ENCODE measurements around the gene ZNF408.

ZNF408 gene

GRCh38 chr11:46741600-46742484 lies 41.0 kb downstream of the ZNF408 start:
- no peak overlapping the region for H3K4me3 ChIP-seq (ENCODE audit: low read depth, low read length)
- no peak for TF ChIP-seq CTCF (IDR thresholded peaks at IDR 0.05; ENCODE audit: insufficient read depth, low read length, missing control alignments)
- ChIA-PET CTCF (no interaction called here), POLR2A (interaction anchor here (0.6 kb wide), 1 partner anchor 913 kb away, joined by 3 read pairs; no protein-coding TSS in a partner anchor)
- DNase-seq (ENCODE audit: low read depth, low spot score), result no peak

GRCh38 chr11:46743043-46743442 lies 42.2 kb downstream of the ZNF408 start:
- CTCF ChIA-PET, result interaction anchor here (1.7 kb wide), 1 partner anchor 44 kb away, joined by 6 read pairs; no protein-coding TSS in a partner anchor
- POLR2A ChIA-PET, result no interaction called here

GRCh38 chr11:46743693-46744339 lies 43.0 kb downstream of the ZNF408 start:
- ChIA-PET CTCF (interaction anchor here (1.0 to 1.7 kb wide), 2 partner anchors 18 to 43 kb away, joined by 3 to 6 read pairs; no protein-coding TSS in a partner anchor), POLR2A (no interaction called here)
- TF ChIP-seq CTCF (IDR thresholded peaks at IDR 0.05; ENCODE audit: insufficient read depth, low read length, missing control alignments), result no peak
- no peak for DNase-seq (ENCODE audit: low read depth, low spot score)
- no peak overlapping the region for H3K4me3 ChIP-seq (ENCODE audit: low read depth, low read length)

More at GRCh38 chr11:46743043-46743442, 42.2 kb downstream of the ZNF408 start:
- TF ChIP-seq CTCF (IDR thresholded peaks at IDR 0.05; ENCODE audit: insufficient read depth, low read length, missing control alignments), result no peak
- no peak for DNase-seq (ENCODE audit: low read depth, low spot score)
- no peak overlapping the region for H3K4me3 ChIP-seq (ENCODE audit: low read depth, low read length)

- DNase-seq (ENCODE audit: low read depth, low spot score), result no peak
- TF ChIP-seq CTCF (IDR thresholded peaks at IDR 0.05; ENCODE audit: insufficient read depth, low read length, missing control alignments), result no peak
- H3K4me3 ChIP-seq (ENCODE audit: low read depth, low read length), result no peak overlapping the region
- CTCF ChIA-PET, result no interaction called here
- POLR2A ChIA-PET, result no interaction called here
Observed at GRCh38 chr11:46745328-46745727, 44.5 kb downstream of the ZNF408 start.

- POLR2A ChIA-PET, result no interaction called here
- CTCF ChIA-PET, result no interaction called here
- H3K4me3 ChIP-seq (ENCODE audit: low read depth, low read length), result no peak overlapping the region
Observed at GRCh38 chr11:46745995-46746394, 45.2 kb downstream of the ZNF408 start.

More at GRCh38 chr11:46745995-46746394, 45.2 kb downstream of the ZNF408 start:
- DNase-seq (ENCODE audit: low read depth, low spot score), result no peak
- no peak for TF ChIP-seq CTCF (IDR thresholded peaks at IDR 0.05; ENCODE audit: insufficient read depth, low read length, missing control alignments)
